Stimulated activated CD8-positive, alpha-beta memory T cell treated with anti-CD3 and anti-CD28 coated beads, Interleukin-12 subunit alpha, Interleukin-12 subunit beta, amount 100 ng/mL, for 24 hours (primary cell): ENCODE measurements around the gene KMT5B.

ENCODE experiments used
- DNase-seq: peaks from one replicate; pipeline ENCODE4 v3.0.0-alpha.2; 2020; ENCODE audit errors: extremely low read depth

Gene KMT5B

GRCh38 chr11:68216171-68216938 is 3.3 kb upstream of the KMT5B start:
- DNase-seq, result no peak

GRCh38 chr11:68215524-68216170 is 2.6 kb upstream of the KMT5B start:
- no peak for DNase-seq

DNA sequence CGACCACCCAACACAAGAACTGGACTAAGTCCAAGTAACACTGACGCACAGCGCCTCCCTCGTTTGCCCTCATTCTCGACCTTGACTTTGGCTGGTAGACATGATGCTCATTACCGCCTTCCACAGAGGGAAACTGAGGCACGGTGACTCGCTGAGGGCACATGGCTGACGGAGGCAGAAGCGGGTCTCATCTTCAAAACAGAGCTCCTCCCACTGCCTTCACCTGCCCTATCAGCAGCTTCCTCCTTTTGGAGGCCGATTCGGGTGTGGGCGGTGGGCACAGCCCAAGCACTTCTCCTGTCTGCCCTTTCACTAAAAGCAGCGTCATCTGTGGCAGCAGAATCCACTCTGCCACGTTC is 2.0 kb upstream of the KMT5B start:
- DNase-seq, result no peak

DNA sequence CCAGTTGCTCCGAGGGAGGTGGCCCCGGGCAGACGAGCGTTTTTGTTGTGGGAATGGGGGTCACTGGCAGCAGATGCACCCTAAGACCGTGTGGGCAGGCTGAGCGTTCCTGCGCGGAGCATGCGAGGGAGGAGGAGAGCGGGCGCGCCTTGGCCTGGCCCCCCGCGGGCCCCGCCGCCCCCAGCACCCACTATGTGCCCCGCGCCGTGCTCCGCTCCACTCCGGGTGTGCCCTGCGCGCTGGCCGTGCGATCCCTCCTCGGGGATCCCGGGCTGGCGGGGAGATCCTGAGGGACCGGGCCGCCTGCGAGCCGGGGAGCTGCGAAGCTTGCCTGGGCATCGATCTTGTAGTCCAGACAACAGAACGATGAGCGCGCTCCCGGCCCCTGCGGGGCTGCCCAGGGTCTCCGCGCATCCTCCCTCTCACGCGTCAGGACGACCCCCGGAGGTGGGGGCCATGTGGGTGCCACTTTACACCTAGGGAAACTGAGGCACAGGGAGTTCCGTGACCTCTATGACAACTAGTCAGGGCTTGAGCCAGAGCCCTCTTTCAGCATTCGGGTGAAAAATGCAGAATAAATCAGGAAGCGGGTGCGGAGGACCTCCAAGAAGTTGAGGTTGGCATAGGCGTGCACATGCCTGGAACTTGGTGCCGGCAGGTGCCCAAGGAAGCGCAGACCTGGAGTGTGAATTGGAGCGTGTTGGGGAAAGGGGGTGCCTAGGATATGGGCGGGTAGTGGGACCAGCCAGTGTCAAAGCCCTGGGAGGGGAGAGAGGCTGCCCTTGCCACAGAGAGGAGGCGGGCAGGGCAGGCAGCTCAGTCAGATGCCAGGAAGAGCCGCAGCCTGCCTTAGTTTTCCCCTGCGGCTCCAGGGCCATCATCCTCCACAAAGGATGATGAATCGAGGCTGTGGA is 1.3 kb upstream of the KMT5B start:
- no peak for DNase-seq

- DNase-seq, result peak; percentile 50
These were observed 568 bp upstream of the KMT5B start for GRCh38 chr11:68213555-68214172.

DNA sequence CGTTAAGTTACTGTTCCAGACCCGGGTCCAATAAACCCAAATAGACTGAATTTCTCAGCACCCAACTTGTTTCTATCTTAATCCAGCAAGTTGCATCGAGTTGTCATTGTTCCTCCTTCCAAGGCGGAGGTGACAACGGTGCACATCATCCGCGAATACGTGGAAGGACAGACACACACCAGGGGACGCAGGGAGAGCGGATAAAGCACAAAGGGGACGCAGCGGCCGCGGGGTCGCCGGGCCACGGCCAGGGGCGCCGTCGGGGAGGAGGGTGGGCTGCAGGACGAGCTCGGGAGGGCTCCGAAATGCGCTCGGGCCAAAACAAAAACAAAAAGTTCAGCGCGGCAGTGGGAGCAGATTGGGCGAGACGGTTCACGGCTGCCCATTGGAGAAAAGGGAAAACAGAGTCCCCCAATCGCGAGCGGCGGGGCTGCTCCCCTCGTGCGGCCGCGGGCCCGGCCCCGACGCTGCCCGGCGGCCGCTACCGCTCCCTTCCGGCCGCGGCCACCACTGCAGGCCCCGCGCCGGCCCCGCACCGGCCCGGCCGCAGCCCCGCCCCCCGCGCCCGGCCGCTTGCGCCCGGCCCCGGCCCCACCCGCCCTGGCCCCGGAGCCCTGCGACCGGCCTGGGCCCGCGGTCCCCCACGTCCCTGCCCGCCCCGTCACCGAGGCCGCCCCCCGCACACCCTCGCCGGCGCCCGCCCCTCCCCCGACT is 518 bp downstream of the KMT5B start:
- DNase-seq, result peak; percentile 27

- no peak for DNase-seq
These were observed 1.6 kb downstream of the KMT5B start for GRCh38 chr11:68211546-68211945.

DNA sequence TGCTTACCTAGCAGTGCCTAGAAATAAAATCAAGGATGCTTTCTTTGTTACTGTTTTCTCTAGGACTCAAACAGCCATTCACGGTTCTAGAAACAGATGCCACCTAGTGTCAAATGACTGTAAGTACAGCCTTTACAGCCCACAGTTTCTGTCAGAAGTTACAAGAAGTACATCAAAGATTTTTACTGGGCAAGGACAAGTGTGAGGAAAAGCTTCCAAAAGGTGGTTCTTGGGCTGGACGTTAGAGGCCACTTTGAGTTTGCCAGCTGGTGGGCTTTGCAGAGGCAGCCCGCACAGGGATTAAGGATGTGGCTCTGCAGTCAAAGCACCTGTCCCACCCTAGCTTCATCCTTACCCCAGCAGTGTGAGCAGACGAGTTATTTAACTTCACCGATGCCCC is 6.9 kb downstream of the KMT5B start:
- no peak for DNase-seq

DNA sequence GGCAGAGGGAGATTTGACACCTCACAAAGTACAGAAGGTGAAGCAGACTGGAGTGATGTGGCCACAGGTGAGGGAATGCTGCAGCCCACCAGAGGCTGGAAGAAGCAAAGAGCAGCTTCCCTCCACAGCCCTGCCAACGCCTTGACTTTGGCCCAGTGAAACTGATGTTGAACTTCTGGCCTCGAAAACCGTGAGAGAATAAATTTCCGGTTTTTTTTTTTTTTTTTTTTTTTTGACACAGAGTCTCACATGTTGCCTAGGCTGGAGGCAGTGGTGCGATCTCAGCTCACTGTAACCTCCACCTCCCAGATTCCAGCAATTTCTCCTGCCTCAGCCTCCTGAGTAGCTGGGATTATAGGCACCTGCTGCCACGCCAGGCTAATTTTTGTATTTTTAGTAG is 8.7 kb downstream of the KMT5B start:
- no peak for DNase-seq

DNA sequence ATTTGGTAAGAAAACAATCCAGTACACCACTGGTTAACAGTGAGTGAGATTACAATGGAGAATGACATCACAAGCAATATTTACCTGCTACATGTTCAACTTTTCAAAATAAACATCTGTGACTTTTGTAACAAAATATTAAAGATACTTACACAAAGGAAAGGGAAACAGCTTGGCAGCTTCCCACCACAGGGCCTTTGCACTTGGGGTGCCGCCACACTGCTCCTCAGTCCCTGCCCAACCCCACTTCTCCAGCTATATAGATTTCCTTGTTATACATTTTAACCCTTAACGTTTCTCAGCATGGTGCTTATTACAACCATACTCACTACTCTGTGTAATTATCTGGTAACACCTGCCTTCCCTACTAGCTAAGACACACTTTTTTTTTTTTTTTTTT is 10.9 kb downstream of the KMT5B start:
- no peak for DNase-seq

- no peak for DNase-seq
These were observed 11.6 kb downstream of the KMT5B start for GRCh38 chr11:68201492-68201891.

DNA sequence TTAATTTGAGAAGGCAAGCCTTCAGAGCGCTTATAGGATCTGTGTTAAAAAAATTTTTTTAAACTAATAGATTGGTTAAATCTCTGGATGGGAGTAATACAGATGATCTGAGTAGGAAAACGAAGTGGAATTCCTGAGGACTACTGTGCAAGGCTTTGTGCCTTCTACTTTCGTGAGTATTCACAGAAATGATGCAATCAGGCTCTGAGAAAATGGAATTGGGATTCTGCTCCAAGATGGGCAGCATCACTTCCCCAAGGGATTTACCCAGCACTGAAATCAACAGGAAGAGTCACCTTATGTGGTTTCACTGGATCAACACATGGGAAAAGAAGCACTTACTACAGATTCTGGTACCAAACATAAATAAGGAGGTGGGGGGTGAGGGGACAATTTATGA is 12.5 kb downstream of the KMT5B start:
- DNase-seq, result no peak

- no peak for DNase-seq
These were observed 13.7 kb downstream of the KMT5B start for GRCh38 chr11:68199295-68199987.

GRCh38 chr11:68196219-68196618 is 16.9 kb downstream of the KMT5B start:
- DNase-seq, result no peak

DNA sequence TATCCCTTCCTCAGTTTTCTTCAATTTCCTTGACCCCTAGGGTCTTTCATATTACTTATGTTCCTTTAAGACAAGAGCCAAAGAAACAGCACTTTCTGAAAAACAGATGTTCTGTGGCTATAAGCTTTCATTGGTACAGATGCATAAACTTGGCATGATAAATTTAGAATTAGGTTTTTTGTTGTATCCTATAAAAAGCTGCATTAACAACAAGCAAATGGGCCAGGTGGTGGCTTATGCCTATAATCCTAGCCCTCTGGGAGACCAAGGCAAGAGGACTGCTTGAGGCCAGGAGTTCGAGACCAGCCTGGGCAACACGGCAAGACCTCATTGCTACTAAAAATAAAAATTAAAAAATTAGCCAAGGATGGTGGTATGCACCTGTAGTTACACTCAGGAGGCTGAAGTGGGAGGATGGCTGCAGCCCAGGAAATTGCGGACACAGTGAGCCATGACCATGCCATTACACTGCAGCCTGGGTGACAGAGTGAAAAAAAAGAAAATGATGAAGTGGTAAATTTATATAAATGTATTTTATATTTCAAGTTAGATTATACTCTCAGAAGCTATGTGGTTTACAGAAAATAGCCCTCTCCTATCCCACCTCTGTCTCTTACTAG is 18.3 kb downstream of the KMT5B start:
- DNase-seq, result no peak

GRCh38 chr11:68193018-68193417 is 20.1 kb downstream of the KMT5B start:
- DNase-seq, result no peak

GRCh38 chr11:68191661-68192579 is 21.2 kb downstream of the KMT5B start:
- DNase-seq, result no peak

DNA sequence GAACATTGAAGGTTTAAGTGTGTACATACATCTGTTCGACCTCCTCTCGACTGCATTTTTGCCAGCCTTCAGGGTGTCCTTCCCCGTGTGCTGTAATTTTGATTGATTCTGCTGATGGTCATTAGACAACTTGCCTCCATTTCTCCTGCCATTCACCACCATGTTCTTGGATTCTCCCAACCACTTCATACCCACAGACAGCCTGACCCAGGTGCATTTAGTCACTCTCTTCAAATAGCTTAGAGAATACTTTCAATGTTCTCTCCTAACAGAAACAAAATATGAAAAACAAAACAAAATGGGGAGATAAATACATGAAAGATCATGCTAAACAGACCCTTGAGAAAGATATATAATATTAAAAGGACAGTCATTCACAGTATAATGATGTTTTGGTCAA is 23.2 kb downstream of the KMT5B start:
- DNase-seq, result no peak

DNA sequence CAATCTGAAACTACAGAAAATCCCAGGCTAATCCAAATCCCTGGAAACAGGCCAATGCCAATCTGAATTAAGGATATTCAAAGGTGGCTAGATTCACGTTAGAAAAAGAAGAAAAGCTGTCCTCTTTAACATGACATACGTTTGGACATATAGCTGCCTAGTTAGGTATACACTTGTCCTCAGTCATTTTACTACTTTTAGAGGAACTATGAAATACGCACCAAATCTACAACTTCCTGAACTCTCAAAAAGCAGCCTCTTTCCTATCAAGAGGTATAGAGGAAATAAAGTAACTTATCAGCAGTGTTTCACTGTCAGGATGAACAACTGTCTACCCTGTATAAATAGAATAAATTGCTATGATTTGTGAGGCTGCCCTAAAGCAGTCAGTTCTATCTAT is 24.0 kb downstream of the KMT5B start:
- no peak for DNase-seq
